Erythroblast (primary cell): ENCODE results near the gene NCR3LG1.

Source experiments
- GATA1 ChIP-seq: IDR thresholded peaks from 2 replicates; pipeline ENCODE4 v1.6.1; 2011; ENCODE audit warnings: low read depth, mild to moderate bottlenecking, control low read depth, low read length, moderate library complexity
- POLR2A ChIP-seq: IDR thresholded peaks from 2 replicates; pipeline ENCODE4 v1.6.1; 2011; ENCODE audit warnings: mild to moderate bottlenecking, low read length

DNA sequence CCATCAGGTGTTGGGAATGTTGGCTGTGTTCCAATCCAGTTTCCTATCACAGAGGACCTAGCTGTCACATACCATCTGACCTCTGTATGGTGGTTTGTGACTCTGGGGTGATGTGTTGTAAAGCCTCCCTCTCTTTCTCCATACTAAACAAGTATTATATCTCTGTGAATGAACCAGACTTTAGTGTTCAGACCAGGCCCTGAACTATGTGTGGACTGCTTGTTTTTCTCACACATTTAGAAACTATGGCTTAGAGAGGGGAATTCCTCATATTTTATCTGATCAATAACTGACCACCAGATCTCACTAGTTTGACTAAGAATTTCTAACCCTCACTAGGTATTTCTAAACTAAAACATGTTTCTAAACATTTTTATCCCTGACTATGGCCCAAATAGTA lies 17.5 kb downstream of the NCR3LG1 start:
- no peak for TF ChIP-seq POLR2A
- TF ChIP-seq GATA1, result no peak
